HG03521 (cell line): ENCODE results near the gene KCNK4.

Experiments used
- ATAC-seq: cut with Tn5 transposase; IDR thresholded peaks from one replicate; pipeline ENCODE4 v1.9.1; 2021; ENCODE audit warnings: mild to moderate bottlenecking, moderate library complexity; ENCODE audit not compliant: unreplicated experiment

Gene KCNK4

DNA sequence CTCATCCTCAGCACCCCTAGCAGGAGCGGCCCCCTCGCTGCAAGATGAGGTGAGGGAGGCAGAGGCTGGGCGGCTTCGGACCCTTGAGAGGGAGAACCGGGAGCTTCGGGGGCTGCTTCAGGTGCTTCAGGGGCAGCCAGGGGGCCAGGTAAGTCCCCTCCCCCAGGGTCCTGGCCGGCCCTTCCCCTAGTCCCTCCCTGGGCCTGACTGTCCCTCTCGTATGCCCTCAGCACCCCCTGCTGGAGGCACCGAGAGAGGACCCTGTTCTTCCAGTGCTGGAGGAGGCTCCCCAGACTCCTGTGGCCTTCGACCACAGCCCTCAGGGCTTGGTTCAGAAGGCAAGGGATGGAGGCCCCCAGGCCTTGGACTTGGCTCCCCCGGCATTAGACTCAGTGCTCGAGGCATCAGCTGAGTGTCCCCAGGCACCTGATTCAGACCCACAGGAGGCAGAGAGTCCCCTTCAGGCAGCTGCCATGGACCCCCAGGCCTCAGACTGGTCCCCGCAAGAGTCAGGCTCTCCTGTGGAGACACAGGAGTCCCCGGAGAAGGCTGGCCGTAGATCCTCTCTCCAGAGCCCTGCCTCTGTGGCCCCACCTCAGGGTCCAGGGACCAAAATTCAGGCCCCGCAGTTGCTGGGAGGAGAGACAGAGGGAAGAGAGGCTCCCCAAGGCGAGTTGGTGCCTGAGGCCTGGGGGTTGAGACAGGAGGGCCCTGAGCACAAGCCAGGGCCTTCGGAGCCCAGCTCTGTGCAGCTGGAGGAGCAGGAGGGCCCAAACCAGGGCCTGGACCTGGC lies 52.9 kb downstream of the KCNK4 start:
- ATAC-seq: no peak

- no peak for ATAC-seq
Measured at GRCh38 chr11:64344787-64345186, 53.7 kb downstream of the KCNK4 start.

DNA sequence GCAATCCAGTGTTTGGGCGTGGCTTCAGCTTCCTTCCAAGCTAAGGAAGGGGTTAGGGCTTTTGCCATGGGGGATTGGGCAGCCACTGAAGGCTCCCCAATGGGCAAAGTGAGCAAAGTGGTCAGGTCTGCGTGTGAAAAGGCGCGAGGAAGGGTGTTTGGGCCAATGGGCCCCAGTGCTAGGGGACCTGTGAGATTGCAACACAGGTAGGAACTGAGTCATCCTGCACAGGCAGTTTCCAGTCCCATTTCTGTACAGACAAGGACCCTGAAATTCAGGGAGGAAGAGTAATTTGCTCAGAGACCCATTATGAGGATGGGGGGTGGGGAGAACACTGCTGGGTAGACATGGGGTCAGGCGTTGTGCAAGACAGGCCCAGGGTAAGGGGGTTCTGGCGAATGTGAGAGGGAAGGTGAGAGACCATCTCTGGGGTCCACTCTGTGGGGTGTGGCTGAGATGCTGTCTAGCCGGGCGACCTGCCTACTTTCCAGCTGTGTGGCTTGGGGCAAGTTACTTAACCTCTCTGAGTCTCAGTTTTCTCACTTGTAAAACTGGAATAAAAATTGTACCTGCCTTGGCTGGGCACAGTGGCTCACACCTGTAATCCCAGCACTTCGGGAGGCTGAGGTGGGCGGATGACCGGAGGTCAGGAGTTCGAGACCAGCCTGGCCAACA lies 56.2 kb downstream of the KCNK4 start:
- ATAC-seq: no peak

DNA sequence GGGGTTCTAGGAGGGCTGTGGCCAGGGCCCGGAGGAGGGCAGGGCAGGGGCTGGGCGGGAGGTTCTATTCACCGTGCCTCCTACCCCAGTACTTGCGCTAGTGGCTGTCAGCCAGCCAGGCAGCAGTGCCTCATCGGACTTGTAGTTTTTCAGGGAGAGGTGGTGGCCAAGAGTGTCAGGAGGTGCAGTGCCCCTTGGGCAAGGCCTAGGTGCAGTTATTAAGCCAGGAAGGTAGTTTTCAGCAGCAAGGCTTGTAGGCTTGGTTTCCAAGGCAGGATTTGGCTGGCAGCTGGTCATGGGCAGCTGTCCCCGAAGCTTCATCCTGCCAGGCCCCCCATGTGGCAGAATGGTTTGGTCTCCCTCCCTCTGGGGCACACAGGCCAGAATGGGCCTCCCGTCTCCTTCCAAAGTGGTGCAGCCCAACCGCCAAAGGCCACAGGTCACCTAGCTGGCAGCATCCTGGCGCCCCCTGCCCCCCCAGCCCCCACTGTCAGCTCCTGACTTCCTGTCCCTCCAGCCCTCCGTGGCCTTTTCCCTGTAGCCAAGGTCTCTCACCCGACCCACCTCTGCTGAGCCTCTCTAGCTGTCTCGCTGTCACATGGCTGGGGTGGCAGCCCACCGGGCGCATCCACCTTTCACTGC lies 57.4 kb downstream of the KCNK4 start:
- no peak for ATAC-seq

DNA sequence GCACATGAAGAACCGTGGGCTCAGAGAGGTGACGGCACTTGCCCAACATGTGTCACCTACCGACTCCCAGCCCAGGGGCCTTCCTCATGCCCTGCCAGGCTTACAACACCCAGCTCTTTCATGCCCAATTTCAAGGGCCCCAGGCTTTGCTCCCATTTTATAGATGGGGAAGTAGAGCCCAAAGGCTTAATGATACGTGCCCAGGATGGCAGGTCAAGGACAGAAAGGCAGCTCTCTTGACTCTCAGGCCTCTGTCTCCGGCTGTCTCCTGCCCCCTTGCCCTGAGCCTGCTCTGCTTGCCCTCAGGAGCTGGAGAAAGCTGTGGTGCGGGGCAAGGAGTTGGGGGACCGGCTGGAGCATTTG lies 57.9 kb downstream of the KCNK4 start:
- no peak for ATAC-seq

DNA sequence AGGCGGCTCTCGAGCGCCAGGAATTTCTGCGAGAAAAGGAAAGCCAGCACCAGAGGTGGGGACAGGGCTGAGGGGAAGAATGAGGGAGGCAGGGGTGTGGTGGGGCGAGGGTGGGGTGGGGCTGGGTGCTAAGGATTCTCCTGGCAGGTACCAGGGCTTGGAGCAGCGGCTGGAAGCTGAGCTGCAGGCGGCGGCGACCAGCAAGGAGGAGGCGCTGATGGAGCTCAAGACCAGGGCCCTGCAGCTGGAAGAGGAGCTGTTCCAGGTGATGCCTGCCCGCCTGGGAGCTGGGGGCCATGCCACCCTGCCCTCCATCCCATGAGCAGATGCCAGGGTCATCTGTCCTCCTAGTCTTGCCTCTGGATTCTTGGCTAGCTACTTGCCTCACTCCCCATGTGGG lies 58.3 kb downstream of the KCNK4 start:
- ATAC-seq: no peak
